Naive B cell (primary cell): ENCODE measurements around the gene IKBKG. TPM values are rescaled to one million over a fixed set of nuclear protein-coding genes. Genes with fewer than 3 reads are reported as not detected.
A peak's percentile ranks its signal among the peaks of the same experiment; 100 is the strongest.

ENCODE experiments used
- ATAC-seq, 2 donors: fragments of 150-1000 bp; cut with Tn5 transposase; 2 replicates each; pipeline ENCODE4 v1.10.0; 2021; ENCODE audit warnings: low read depth in 2 of 2, mild to moderate bottlenecking in 2 of 2, moderate library complexity in 2 of 2
- DNase-seq: peaks from one replicate; pipeline ENCODE4 v3.0.0; 2022
- H3K27ac Mint-ChIP-seq, 6 donors: one replicate each; pipeline ENCODE4 v1.8.0; 2020 to 2022; ENCODE audit warnings: mild to moderate bottlenecking in 6 of 6, mixed read lengths in 6 of 6, moderate library complexity in 5 of 6, inconsistent platforms in 2 of 6
- H3K27me3 Mint-ChIP-seq, 3 donors: one replicate each; pipeline ENCODE4 v1.8.0; 2021 to 2022; ENCODE audit warnings: mixed read lengths in 3 of 3, mild to moderate bottlenecking in 1 of 3
- H3K36me3 Mint-ChIP-seq, 2 donors: one replicate each; pipeline ENCODE4 v1.8.0; 2020 to 2022; ENCODE audit warnings: mixed read lengths in 2 of 2, inconsistent platforms in 1 of 2, mild to moderate bottlenecking in 1 of 2
- H3K4me1 Mint-ChIP-seq, 3 donors: one replicate each; pipeline ENCODE4 v1.8.0; 2020 to 2022; ENCODE audit warnings: mixed read lengths in 3 of 3, inconsistent platforms in 1 of 3, mild to moderate bottlenecking in 1 of 3, moderate library complexity in 1 of 3
- H3K4me3 Mint-ChIP-seq, 8 donors: one replicate each; pipeline ENCODE4 v1.8.0; 2020 to 2022; ENCODE audit warnings: mild to moderate bottlenecking in 8 of 8, mixed read lengths in 8 of 8, moderate library complexity in 8 of 8, inconsistent platforms in 2 of 8
- H3K9me3 Mint-ChIP-seq, 7 donors: one replicate each; pipeline ENCODE4 v1.8.0; 2020 to 2022; ENCODE audit warnings: mixed read lengths in 7 of 7, mild to moderate bottlenecking in 5 of 7, inconsistent platforms in 2 of 7, moderate library complexity in 1 of 7
- polyA plus RNA-seq, 6 donors: library from polyadenylated mRNA; unstranded; fragments of 300-500 nt; fragmentation: Illumina TruSeq; gene quantifications; one replicate each; pipeline ENCODE4 v1.2.3, GENCODE V29; 2021; ENCODE audit warnings: low read depth in 6 of 6

Gene IKBKG
- polyA plus RNA-seq, 6 donors from 2014 or later, result 18.3 to 34.0 (median 26.5) TPM

DNA sequence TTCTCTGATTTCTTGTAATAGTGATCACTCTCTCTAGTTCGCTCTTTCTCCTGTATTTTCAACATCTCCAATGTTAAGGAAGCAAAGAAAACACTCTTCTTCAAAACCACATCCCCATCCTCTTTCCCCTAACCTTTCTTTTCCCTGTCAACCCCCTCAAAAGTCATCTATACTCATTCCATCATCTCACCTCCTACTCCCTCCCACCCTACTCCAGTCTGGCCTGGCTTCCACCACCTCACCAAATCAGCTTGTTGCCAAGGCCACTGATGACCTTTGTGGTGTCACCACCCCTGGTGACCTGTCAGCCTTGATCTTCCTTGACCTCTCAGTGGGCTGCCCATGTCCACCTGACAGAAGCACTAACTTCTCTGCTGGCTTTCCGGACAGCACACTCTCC is 33.7 kb upstream of the IKBKG start:
- H3K4me3 Mint-ChIP-seq, result peak overlapping the region in 6 of 8 donors; percentile 9 to 61 (median 46)
- peak overlapping the region in 4 of 6 donors; percentile 28 to 56 (median 43) for H3K27ac Mint-ChIP-seq

DNA sequence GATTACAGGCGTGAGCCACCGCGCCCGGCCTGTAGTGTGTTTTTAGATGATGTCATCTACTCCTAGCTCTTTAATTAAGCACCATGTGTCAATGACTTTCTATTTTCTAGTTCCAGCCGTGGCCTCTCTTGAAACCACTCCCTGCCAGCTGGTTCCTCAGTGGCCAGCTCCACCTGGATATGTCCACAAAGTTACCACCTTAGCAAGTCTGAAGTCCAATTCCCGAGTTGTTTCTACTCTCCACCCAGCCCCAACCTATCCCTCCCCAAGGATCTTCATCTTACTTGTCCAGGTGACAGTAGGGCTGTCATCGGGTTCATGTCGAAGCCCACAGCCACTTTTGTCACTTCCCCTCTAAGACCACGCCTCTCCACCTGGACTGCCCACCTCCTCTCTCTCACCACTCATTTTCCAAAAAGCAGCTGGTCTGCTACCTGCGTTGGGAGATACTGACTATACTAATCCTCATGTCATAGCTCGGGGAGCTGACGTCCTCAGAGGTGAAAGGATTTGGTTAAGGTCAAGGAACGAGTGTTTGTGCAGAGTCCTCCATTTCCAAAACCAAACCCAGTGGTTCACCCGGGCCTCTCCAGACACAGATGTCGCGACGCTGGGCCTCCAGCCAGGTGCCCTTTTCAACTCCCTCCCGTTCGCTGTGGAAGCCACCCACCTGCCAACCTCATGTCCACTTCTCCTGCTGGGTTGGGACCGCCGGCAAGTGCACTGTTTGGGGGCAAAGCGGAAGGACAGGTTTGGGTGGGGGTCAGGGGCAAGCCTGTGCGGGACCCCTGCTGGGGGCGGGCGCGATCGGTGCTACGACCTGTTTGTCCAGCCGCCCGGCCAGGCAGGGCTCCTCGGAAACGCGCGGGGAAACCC is 32.1 kb upstream of the IKBKG start:
- peak in 1 of 2 donors; percentile 18 for ATAC-seq
- H3K27me3 Mint-ChIP-seq, result no peaks in the 10 kb centered on the region
- H3K36me3 Mint-ChIP-seq, result no peaks in the 10 kb centered on the region
- peaks cover 0 to 4% (median 0%) of the 10 kb centered on the region in 7 donors for H3K9me3 Mint-ChIP-seq
- peak overlapping the region; percentile 81 to 93 (median 82) for H3K4me3 Mint-ChIP-seq
- DNase-seq, result peak; percentile 21
- H3K27ac Mint-ChIP-seq, result peak overlapping the region; percentile 56 to 91 (median 88)
- peaks cover 15 to 25% (median 25%) of the 10 kb centered on the region in 3 donors for H3K4me1 Mint-ChIP-seq

More for the DNA sequence above, 33.7 kb upstream of the IKBKG start:
- Mint-ChIP-seq H3K4me1 (peaks cover 15 to 29% (median 25%) of the 10 kb centered on the region in 3 donors), H3K9me3 (peaks cover 0 to 8% (median 0%) of the 10 kb centered on the region in 7 donors), H3K27me3 (no peaks in the 10 kb centered on the region), H3K36me3 (peaks cover 11 to 12% of the 10 kb centered on the region in 2 donors)
- ATAC-seq (no peak), DNase-seq (no peak)

DNA sequence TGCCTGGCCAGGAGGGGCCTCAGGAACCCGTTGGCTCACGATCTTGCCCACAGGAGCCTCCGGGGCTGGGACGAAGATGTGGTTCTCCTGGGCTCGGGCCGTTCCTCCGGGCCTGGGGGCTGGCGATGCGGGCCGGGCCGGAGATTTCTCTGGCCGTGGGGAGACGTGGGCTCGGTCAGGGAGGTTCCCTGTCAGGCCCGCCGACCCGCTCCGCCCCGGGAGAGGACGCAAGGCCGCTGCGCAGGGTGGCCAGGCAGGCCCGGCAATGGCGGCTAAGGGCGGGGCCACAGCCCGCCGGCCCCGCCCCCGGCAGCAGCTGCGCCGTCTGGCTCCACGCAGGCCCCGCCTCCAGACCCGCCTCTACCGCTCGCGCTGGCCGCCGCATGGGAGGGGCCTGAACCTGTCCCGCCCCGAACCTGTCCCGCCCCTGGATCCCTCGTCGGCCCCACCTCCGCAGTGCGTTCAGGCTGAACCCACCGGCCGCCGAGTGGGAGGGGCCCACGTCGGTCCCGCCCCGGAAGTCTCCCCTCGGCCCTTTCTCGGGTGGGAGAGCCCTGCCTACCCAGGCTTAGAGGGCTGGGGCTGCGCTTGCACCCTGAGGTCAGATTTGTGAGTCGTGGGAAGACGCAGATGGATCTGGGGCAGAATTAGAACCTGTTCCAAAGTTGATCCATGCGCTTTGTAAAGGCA is 31.3 kb upstream of the IKBKG start, which contains the start of gene FAM3A:
Gene FAM3A (minus strand): TSS at position 267 of the 690 bp plus-strand sequence. CDS start 460 bp downstream, outside the sequence.
- H3K36me3 Mint-ChIP-seq, result no peaks in the 10 kb centered on the region
- H3K9me3 Mint-ChIP-seq, result peaks cover 0 to 4% (median 0%) of the 10 kb centered on the region in 7 donors
- H3K4me1 Mint-ChIP-seq, result peaks cover 15 to 22% (median 21%) of the 10 kb centered on the region in 3 donors
- H3K4me3 Mint-ChIP-seq, result peak within 1 kb of the TSS; percentile 81 to 93 (median 86)
- peak within 1 kb of the TSS; percentile 56 to 94 (median 88) for H3K27ac Mint-ChIP-seq
- DNase-seq, result peak; percentile 88
- H3K27me3 Mint-ChIP-seq, result no peaks in the 10 kb centered on the region
- peak; percentile 90 to 92 for ATAC-seq

DNA sequence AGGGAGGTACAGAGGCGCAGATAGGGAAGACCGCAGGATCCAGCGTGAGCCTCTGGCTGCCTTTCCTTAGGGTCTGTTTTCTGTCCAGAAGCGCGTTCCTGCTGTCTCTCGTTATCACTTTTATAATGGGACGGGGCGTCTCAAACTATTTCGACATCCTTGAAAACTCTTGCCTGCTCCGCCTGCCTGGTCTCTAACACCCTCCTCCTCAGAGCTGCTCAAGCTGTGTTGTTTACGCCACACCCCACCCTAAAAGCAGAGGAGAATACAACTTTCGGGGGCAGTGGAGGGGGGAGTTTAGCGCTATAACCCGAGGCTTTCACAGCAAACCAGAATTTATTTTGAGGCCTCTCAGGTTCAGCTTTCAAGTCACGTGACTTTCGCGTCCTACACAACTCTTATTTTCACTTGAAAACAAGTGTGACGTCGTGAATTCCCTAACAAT is 30.7 kb upstream of the IKBKG start:
- no peaks in the 10 kb centered on the region for H3K36me3 Mint-ChIP-seq
- H3K27me3 Mint-ChIP-seq, result no peaks in the 10 kb centered on the region
- peak overlapping the region; percentile 81 to 93 (median 86) for H3K4me3 Mint-ChIP-seq
- peaks cover 0 to 4% (median 0%) of the 10 kb centered on the region in 7 donors for H3K9me3 Mint-ChIP-seq
- no peak for DNase-seq
- peak; percentile 20 to 27 for ATAC-seq
- peak overlapping the region; percentile 16 to 94 (median 80) for H3K27ac Mint-ChIP-seq
- H3K4me1 Mint-ChIP-seq, result peaks cover 15 to 21% (median 19%) of the 10 kb centered on the region in 3 donors

DNA sequence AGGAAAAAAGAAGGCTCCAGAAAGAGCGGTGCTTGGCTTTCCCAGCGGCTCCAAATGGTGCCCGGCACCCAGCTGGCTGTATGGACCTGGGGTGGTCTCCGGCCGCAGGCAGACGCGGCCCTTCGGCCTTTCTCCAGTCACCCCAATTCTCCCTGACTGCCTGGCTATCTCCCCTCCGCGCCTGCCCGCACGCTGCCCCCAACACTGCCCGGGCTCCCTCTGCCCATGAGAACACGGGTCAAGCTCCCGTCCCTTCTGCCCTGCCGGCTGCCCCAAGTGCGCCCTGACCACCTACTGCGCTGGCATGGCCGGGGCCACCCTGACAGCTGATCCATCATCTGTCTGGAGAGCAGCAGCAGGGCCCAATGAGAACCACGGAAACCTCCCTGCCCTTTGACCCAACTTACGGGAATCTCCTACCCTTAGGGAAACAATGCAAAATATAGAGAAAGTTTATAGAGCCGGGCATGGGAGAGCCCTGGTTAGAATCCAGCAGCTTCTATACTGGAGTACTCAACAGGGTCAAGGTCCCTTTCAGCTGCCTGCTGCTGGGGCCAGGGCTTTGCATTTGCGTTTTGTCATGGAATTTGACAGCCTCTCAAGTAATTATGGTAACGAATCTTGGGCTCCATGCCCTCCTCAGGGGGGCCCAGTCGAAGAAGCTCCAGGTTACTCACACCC is 30.2 kb upstream of the IKBKG start:
- no peak for ATAC-seq
- peak overlapping the region in 2 of 6 donors; percentile 59 to 89 for H3K27ac Mint-ChIP-seq
- peaks cover 0 to 4% (median 0%) of the 10 kb centered on the region in 7 donors for H3K9me3 Mint-ChIP-seq
- peaks cover 15 to 21% (median 19%) of the 10 kb centered on the region in 3 donors for H3K4me1 Mint-ChIP-seq
- no peak for DNase-seq
- H3K27me3 Mint-ChIP-seq, result no peaks in the 10 kb centered on the region
- H3K36me3 Mint-ChIP-seq, result no peaks in the 10 kb centered on the region
- peak overlapping the region in 7 of 8 donors; percentile 15 to 87 (median 53) for H3K4me3 Mint-ChIP-seq

DNA sequence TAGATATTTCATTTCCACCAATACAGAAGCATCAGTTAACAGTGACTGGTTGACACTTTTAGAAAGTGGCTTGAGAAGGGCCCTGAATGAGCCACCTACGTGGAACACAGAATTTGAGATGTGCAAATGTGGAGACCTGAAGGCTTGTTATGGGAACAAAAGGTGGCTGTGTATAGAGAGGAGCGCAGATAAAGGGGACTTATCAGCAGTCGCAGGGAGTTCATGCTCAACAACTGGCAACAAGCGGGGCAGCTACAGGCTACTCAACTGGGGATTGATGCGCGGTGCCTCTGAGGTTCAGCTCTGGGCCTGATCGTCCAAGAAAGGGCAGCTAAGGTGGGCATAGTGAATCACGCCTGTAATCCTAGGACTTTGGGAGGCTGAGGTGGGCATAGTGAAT is 28.0 kb upstream of the IKBKG start:
- no peak overlapping the region for H3K4me3 Mint-ChIP-seq
- ATAC-seq (no peak), DNase-seq (no peak)
- H3K36me3 Mint-ChIP-seq, result no peaks in the 10 kb centered on the region
- H3K27ac Mint-ChIP-seq, result no peak overlapping the region
- H3K27me3 Mint-ChIP-seq, result no peaks in the 10 kb centered on the region
- H3K9me3 Mint-ChIP-seq, result peaks cover 0 to 4% (median 0%) of the 10 kb centered on the region in 7 donors
- H3K4me1 Mint-ChIP-seq, result peaks cover 8 to 15% (median 12%) of the 10 kb centered on the region in 3 donors

DNA sequence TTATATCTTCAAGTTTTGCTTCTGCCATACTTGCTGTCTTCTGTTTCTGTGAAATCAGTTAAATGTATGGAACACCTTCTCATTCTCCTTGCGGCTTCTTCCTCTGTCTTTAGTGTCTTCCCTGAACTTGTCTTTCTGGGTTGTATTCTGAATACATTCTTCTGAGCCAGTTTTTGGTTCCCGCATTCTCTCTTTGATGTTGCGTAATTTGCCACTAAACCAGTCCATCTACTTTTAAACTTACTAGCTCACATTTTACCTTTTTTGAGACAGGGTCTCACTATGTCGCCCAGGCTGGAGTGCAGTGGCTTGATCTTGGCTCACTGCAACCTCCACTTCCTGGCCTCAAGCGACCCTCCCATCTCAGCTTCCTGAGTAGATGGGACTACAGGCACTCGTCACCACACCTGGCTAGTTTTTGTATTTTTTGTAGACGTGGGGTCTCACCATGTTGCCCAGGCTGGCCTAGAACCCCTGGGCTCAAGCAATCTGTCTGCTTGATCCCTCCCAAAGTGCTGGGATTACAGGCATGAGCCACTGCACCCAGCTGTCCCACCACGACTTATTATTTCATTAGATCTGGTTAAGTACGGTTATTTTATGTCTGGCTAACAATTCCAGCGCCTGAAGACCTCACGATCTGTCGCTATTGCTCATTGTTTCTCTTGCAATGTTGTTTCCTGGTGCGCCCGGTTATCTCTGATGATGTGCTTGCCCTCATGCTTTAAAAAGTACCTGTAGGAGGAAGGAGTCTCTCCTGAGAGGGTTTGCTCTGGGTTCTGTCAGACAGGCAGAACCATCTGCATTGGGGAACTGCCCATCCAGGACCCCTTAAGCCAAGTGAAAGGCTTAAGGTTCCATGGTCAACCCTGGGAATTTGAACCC is 21.6 kb upstream of the IKBKG start:
- no peaks in the 10 kb centered on the region for H3K36me3 Mint-ChIP-seq
- no peaks in the 10 kb centered on the region for H3K27me3 Mint-ChIP-seq
- H3K4me3 Mint-ChIP-seq, result no peak overlapping the region
- DNase-seq (no peak), ATAC-seq (no peak)
- H3K9me3 Mint-ChIP-seq, result no peaks in the 10 kb centered on the region
- peaks cover 9 to 11% (median 10%) of the 10 kb centered on the region in 3 donors for H3K4me1 Mint-ChIP-seq
- H3K27ac Mint-ChIP-seq, result peak overlapping the region in 2 of 6 donors; percentile 72 to 82

DNA sequence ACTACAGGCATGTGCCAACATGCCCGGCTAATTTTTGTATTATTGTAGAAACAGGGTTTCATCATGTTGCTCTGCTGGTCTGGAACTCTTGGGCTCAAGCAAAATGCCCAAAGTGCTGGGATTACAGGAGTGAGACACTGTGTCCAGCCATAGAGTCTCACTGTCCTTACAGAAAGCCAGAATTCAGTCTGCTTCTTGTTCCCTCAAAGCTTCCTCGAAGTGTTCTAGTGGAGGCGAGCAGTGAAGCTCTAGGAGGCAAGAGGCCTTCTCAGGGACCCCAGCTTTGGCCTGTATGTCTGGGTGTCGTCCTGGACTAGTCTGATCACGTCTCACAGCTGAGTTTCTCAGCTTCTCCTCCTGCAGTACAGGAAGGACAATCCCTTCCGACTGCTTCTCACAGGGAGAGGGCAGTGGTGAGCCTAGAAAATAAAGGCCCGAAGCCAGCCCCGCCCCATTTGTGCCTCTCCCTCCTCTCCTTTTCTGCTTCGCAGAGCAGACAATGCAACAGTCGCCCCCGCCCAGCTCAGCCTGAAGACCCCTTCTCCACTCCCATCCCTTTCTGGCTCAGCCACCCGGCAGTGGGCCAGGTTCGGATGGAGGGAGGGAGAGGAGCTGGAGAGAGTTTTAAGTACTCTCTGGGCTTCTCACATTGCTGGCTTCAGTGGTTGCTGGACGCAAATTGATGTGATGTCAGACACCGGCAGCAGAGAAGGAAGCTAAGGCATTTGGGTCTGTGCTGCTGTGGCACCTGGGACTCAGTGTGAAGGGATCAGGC is 20.3 kb upstream of the IKBKG start:
- peak overlapping the region; percentile 22 to 84 (median 72) for H3K27ac Mint-ChIP-seq
- ATAC-seq, result peak; percentile 84 to 88

DNA sequence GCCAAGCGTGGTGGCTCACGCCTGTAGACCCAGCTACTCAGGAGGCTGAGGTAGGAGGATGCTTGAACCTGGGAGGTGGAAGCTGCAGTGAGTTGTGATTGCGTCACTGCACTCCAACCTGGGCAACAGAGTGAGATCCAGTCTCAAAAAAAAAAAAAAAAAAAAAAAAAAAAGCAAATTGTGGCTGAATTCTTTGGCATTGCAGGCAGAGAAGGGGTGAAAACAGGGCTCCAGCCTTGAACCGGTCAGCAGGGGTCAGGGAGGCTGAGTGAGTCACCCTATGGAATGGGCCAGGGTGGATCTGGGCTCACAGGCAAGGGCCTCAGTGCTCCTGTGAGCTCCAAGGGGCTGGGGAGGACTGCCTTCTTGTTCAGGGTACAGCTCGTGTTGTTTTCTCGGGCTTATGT is 18.2 kb upstream of the IKBKG start:
- no peaks in the 10 kb centered on the region for H3K27me3 Mint-ChIP-seq
- ATAC-seq, result no peak
- H3K4me3 Mint-ChIP-seq, result no peak overlapping the region
- DNase-seq, result no peak
- H3K36me3 Mint-ChIP-seq, result no peaks in the 10 kb centered on the region
- peaks cover 9 to 12% (median 10%) of the 10 kb centered on the region in 3 donors for H3K4me1 Mint-ChIP-seq
- peak overlapping the region in 1 of 6 donors; percentile 44 for H3K27ac Mint-ChIP-seq
- no peaks in the 10 kb centered on the region for H3K9me3 Mint-ChIP-seq

More for the DNA sequence above, 20.3 kb upstream of the IKBKG start:
- Mint-ChIP-seq H3K4me1 (peaks cover 9 to 11% (median 10%) of the 10 kb centered on the region in 3 donors), H3K36me3 (no peaks in the 10 kb centered on the region), H3K4me3 (peak overlapping the region; percentile 8 to 84 (median 69)), H3K27me3 (no peaks in the 10 kb centered on the region), H3K9me3 (no peaks in the 10 kb centered on the region)
- peak; percentile 49 for DNase-seq

DNA sequence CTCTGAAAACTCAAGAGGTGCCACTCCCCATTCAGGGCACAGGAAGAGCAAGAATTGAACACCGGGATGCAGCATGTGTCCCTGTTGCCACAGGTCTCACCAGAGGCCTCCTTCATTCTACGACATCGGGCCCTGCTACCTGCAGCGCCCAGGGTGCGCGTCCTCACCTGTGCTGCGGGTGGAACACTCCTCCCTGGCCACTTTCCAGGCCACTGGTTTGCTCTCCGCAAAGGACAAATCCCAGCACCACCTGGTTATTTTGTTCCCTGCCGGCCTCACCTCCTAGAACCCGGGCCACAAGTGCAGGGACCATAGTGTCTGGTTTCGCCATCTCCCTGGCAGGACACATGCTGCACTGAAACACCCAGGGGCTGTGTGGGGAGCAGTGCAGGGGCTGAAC is 17.1 kb upstream of the IKBKG start:
- ATAC-seq, result no peak
- Mint-ChIP-seq H3K27ac (peak overlapping the region in 3 of 6 donors; percentile 6 to 47 (median 46)), H3K4me3 (no peak overlapping the region), H3K9me3 (no peaks in the 10 kb centered on the region), H3K36me3 (no peaks in the 10 kb centered on the region), H3K27me3 (no peaks in the 10 kb centered on the region), H3K4me1 (peaks cover 17 to 20% (median 17%) of the 10 kb centered on the region in 3 donors)
- no peak for DNase-seq

DNA sequence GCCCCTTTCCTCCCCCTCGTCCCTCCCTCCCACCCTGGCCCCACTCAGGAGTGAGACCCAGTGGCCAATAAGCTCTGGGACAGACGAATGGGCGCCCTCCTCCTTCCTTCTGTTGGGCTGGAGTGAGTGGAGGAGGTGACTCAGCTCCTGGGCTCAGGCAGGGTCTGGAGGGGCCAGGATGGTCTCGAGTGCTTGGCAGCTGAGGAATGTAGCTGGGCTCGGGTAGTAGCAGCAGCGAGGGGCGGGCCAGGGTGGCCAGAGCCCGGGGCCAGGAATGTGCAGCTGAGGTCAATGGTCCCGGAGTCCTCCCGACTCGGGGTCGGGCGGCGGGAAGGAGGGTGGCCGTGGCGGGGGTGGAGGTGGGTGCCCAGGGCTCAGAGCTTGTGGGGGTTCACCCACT is 15.8 kb upstream of the IKBKG start:
- Mint-ChIP-seq H3K9me3 (no peaks in the 10 kb centered on the region), H3K27ac (no peak overlapping the region), H3K4me1 (peaks cover 13 to 18% (median 17%) of the 10 kb centered on the region in 3 donors), H3K27me3 (no peaks in the 10 kb centered on the region), H3K36me3 (no peaks in the 10 kb centered on the region), H3K4me3 (no peak overlapping the region)
- DNase-seq (no peak), ATAC-seq (no peak)
